Lower lobe of right lung (tissue), 2 donors: Measurements from ENCODE around the gene CSF2. TPM values are rescaled to one million over a fixed set of nuclear protein-coding genes. Genes with fewer than 3 reads are reported as not detected.

Source experiments
- ATAC-seq, 2 donors: fragments of 200-7000 bp; cut with Tn5 transposase; one replicate each; pipeline ENCODE4 v1.9.1; 2020 to 2022; ENCODE audit warnings: mild to moderate bottlenecking in 2 of 2, moderate library complexity in 2 of 2
- DNase-seq: peaks from one replicate; pipeline ENCODE4 v3.0.0-alpha.2; 2020
- H3K27ac ChIP-seq: fragments of 200-600 bp; one replicate; pipeline ENCODE4 v1.8.0; 2022
- H3K27me3 ChIP-seq: fragments of 200-600 bp; one replicate; pipeline ENCODE4 v1.8.0; 2022; ENCODE audit warnings: low read depth
- H3K36me3 ChIP-seq: fragments of 200-600 bp; one replicate; pipeline ENCODE4 v1.8.0; 2022; ENCODE audit warnings: mild to moderate bottlenecking
- H3K4me1 ChIP-seq: fragments of 200-600 bp; one replicate; pipeline ENCODE4 v1.8.0; 2022
- H3K4me3 ChIP-seq: fragments of 200-600 bp; one replicate; pipeline ENCODE4 v1.8.0; 2022; ENCODE audit warnings: mild to moderate bottlenecking
- H3K9me3 ChIP-seq: fragments of 200-600 bp; one replicate; pipeline ENCODE4 v1.8.0; 2022
- intact Hi-C: fragments of 100-400 bp; cut with DNase I; formaldehyde crosslinking; loops from one replicate; pipeline ENCODE4 v1.11.0; 2022
- total RNA-seq: library from RNA; stranded (reverse); fragmentation: NEBNext Ultra II Directional; extraction: Animal tissue kit (Norgen Biotek cat#: 25700); gene quantifications from one replicate; pipeline ENCODE4 v1.2.1, GENCODE V29; 2021
- TF ChIP-seq, protein P1 (sequence below): fragments of 200-600 bp; IDR thresholded peaks from one replicate; pipeline ENCODE4 v1.8.0; 2022; ENCODE audit warnings: antibody characterized with exemption, mild to moderate bottlenecking
- donor health status: DM: no; HTN: yes; CAD: no; lungs with severe emphysema.

CSF2 gene
- total RNA-seq, 1 donor from 2014 or later = 3.9 TPM

DNA sequence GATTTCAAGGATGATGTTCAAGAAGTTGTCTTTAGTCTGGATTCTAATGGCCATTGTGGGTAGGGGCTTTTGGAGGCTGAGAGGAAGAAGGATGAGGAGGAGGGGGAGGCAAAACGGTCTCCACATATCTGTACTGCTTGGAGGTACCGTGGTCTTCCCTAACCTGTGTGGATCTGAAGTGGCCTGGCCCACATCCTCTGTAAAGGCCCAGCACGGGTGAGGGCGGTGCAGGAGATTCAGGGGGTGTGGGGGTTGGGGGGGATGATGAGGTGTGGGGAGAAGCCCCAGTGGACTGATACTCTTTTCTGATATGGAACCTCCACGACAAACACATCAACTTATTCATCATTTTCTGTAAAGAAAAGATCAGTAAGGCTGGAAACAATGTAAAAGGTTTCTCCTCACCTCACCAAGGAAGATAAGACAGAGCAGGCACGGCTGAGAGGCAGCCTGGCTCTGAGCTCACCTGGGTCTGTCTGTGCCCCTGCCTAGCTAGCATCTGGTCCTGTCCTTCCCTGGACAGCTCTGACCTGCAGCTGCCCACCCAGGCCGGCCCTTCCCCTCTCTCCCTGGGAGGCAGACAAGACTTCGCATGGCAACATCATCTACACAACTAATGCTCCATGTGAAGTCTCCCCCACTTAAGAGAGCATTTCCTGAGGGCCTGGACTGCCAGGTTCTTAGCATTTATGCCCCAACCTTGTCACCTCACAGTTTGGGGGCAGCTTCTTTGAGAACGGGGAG is 18.7 kb upstream of the CSF2 start:
- H3K4me1 ChIP-seq = no peaks in the 10 kb centered on the region
- ATAC-seq = no peak
- no peaks in the 10 kb centered on the region for H3K36me3 ChIP-seq
- no peak for DNase-seq
- intact Hi-C loops = no loop called here
- H3K27me3 ChIP-seq = peaks cover 5% of the 10 kb centered on the region
- H3K4me3 ChIP-seq = no peak overlapping the region
- H3K9me3 ChIP-seq = no peaks in the 10 kb centered on the region
- TF ChIP-seq, protein P1, sequence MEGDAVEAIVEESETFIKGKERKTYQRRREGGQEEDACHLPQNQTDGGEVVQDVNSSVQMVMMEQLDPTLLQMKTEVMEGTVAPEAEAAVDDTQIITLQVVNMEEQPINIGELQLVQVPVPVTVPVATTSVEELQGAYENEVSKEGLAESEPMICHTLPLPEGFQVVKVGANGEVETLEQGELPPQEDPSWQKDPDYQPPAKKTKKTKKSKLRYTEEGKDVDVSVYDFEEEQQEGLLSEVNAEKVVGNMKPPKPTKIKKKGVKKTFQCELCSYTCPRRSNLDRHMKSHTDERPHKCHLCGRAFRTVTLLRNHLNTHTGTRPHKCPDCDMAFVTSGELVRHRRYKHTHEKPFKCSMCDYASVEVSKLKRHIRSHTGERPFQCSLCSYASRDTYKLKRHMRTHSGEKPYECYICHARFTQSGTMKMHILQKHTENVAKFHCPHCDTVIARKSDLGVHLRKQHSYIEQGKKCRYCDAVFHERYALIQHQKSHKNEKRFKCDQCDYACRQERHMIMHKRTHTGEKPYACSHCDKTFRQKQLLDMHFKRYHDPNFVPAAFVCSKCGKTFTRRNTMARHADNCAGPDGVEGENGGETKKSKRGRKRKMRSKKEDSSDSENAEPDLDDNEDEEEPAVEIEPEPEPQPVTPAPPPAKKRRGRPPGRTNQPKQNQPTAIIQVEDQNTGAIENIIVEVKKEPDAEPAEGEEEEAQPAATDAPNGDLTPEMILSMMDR = no peak
- H3K27ac ChIP-seq = no peak overlapping the region

- Histone ChIP-seq H3K27ac (no peak overlapping the region), H3K4me3 (no peak overlapping the region), H3K36me3 (no peaks in the 10 kb centered on the region), H3K4me1 (no peaks in the 10 kb centered on the region), H3K9me3 (no peaks in the 10 kb centered on the region), H3K27me3 (peaks cover 5% of the 10 kb centered on the region)
- TF ChIP-seq, protein P1 = no peak
- no peak for DNase-seq
- ATAC-seq = no peak
- intact Hi-C loops = no loop called here
Observed at GRCh38 chr5:132055441-132055807, 18.2 kb upstream of the CSF2 start.

DNA sequence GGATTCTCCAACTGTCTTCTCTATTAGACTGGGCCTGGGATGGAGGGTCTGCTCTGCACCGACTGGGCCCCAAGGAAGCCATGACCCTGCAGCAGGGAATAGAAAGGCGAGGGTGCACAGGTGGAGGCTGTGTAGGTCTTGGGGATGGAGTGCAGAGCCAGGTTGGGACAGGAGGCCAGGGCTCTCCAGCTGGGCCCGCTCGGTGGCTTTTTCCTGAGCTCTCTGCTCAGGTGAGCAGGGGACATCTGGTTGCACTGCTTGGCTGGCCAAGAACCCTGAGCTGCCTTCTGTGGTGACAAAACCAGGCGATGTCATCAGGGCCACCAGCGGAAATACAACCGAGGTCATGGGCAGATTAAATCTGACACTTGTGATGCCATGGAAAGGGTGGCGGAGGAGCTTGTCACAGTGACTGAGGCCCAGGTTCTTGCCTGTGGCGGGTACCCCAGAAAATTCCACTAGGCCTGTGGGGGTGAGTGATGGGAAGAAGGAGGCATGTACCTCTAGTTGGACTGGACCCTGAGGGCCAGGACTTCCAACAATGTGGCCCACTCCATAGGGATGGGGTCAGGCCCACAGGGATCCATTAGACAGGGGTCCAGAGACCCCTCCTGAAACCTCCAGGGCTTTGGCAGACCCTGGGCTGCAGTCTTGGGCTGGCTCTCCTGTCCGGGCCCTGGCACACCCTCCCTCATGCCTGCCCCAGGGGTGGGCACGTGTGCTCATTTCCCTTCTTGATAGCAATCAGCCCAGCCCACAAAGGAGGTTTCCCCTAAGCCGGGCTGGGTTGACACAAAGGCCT is 17.6 kb upstream of the CSF2 start:
- DNase-seq (peak; percentile 24), ATAC-seq (peak in 1 of 2 donors; percentile 40)
- H3K4me1 ChIP-seq = no peaks in the 10 kb centered on the region
- intact Hi-C loops = no loop called here
- no peaks in the 10 kb centered on the region for H3K9me3 ChIP-seq
- H3K4me3 ChIP-seq = no peak overlapping the region
- no peak overlapping the region for H3K27ac ChIP-seq
- TF ChIP-seq, protein P1 = no peak
- peaks cover 5% of the 10 kb centered on the region for H3K27me3 ChIP-seq
- H3K36me3 ChIP-seq = no peaks in the 10 kb centered on the region

DNA sequence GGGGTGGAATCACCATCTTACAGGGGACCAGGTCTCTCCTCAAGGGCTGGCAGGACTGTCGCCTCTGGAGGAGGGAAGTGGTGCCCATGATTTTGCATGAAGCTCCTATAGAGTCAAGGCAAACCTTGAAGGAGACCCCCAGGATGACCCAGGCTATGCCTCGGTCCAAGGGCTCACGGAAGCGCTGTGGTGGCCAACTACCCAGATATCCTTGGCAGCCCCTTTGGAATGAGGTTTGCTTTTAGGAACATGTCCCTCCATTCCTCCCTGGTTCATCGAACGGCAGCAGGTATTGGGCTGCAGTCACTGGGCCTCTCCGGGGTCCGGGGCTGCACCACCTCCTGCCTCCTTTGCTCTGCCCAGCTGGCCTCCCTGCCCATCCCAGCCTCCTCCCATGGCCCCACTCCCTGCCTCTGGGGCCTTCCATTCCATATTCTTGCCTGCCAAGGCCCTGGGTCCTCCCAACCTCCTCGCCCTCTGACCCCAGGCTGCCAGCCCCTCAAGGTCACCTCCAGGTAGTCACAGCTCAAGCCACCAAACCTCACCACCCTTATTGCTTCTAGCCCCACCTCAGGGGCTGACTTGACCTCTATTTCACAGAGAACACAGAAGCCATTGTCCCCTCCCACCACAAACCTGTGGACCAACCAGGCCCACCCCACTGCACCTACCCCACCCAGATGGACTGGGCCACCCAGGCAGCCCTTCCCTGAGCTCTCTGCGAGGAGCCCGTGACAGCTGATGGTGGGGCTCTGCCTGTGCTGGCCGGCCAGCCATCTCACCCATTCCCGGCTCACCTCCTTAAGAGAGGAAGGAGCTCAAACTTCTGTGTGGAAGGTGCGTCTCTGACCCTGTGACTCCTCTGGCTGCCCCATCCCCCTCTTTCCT is 16.7 kb upstream of the CSF2 start:
- ATAC-seq (no peak), DNase-seq (no peak)
- Histone ChIP-seq H3K4me1 (no peaks in the 10 kb centered on the region), H3K27ac (no peak overlapping the region), H3K27me3 (no peaks in the 10 kb centered on the region), H3K4me3 (no peak overlapping the region), H3K9me3 (no peaks in the 10 kb centered on the region), H3K36me3 (no peaks in the 10 kb centered on the region)
- TF ChIP-seq, protein P1 = no peak
- intact Hi-C loops = no loop called here

- TF ChIP-seq, protein P1 = no peak
- H3K27me3 ChIP-seq = no peaks in the 10 kb centered on the region
- no peak overlapping the region for H3K27ac ChIP-seq
- intact Hi-C loops = no loop called here
- no peaks in the 10 kb centered on the region for H3K9me3 ChIP-seq
- peak; percentile 24 for DNase-seq
- no peaks in the 10 kb centered on the region for H3K36me3 ChIP-seq
- no peaks in the 10 kb centered on the region for H3K4me1 ChIP-seq
- no peak for ATAC-seq
- no peak overlapping the region for H3K4me3 ChIP-seq
Observed at GRCh38 chr5:132057498-132058255, 15.9 kb upstream of the CSF2 start.
